RWPE1 (cell line): ENCODE data around the gene TDRD9.

Source experiments
- CTCF ChIA-PET: fragments of 350-600 bp; sonication (Branson Sonifier 250); formaldehyde crosslinking; extraction: SDS; loops from one replicate; lab custom pipeline; 2021; lab: Yijun Ruan, JAX
- POLR2A ChIA-PET: fragments of 400-600 bp; formaldehyde crosslinking; extraction: SDS; loops from one replicate; lab custom pipeline; 2020; ENCODE audit warnings: antibody characterized with exemption; ENCODE audit not compliant: low non-redundant PET; lab: Yijun Ruan, JAX
- DNase-seq: peaks from one replicate; pipeline ENCODE4 v3.0.0; 2012; ENCODE audit warnings: low spot score
- H3K27ac ChIP-seq: fragments of 450-650 bp; 2 replicates; pipeline ENCODE4 v1.5.1; 2017
- TF ChIP-seq, protein P1 (sequence below): fragments of 450-650 bp; conservative IDR thresholded peaks from 2 replicates; pipeline ENCODE4 v1.5.1; 2017; ENCODE audit warnings: low read depth, mild to moderate bottlenecking

The TDRD9 gene

DNA sequence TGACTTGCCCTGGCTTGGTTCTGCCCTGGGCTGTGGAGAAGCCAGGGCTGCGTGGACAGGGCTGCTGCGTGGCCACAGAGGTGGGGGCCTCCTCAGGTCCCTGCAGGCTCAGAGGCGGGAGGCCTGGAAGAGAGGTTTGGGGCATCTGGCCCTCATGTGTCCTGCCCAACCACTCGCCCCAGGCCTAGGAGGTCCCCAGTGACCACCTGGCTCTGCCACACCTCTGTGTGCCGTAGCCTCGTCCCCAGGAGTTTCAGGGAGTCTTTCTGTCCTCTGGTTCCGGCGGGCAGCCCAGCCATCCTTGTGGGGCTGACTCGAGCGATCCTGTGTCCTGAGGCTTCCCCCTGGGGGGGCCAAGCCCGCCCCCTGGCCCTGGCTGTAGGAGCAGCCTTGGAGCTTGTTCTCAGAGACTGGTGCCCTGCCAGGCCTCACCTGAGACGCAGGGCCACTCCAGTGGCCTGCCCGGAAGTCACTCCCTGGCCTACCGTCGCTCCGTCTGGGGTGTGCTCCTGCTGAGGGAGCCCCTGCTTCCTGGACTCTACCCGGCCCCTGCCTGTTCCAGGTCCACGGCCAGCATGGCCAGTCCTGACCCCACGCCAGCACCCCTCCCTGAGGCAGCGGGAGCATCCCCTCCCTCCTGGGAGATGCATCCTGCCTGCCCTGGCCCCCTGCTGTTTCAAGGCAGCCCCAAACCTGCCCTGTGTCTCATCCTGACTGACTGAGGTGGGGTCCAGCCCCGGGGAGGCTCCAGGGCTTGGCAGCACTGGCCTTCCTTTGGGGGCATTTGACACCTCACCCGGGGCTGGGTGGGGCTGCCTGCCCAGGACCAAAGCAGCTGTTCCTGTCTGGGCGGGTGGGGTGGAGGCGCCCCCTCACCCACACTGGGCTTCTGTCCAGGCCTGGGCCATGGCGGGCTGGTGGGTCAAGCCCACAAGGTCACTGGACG is 171.1 kb downstream of the TDRD9 start:
- ChIA-PET CTCF (interaction anchor here (0.5 to 1.2 kb wide), 2 partner anchors 22 to 686 kb away, joined by 3 to 9 read pairs; no protein-coding TSS in a partner anchor), POLR2A (interaction anchor here (0.5 to 0.6 kb wide), 2 partner anchors 14 to 19 kb away, joined by 3 read pairs; no protein-coding TSS in a partner anchor)
- no peak for DNase-seq
- TF ChIP-seq, protein P1, sequence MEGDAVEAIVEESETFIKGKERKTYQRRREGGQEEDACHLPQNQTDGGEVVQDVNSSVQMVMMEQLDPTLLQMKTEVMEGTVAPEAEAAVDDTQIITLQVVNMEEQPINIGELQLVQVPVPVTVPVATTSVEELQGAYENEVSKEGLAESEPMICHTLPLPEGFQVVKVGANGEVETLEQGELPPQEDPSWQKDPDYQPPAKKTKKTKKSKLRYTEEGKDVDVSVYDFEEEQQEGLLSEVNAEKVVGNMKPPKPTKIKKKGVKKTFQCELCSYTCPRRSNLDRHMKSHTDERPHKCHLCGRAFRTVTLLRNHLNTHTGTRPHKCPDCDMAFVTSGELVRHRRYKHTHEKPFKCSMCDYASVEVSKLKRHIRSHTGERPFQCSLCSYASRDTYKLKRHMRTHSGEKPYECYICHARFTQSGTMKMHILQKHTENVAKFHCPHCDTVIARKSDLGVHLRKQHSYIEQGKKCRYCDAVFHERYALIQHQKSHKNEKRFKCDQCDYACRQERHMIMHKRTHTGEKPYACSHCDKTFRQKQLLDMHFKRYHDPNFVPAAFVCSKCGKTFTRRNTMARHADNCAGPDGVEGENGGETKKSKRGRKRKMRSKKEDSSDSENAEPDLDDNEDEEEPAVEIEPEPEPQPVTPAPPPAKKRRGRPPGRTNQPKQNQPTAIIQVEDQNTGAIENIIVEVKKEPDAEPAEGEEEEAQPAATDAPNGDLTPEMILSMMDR = no peak
- H3K27ac ChIP-seq = peak overlapping the region; percentile 81

DNA sequence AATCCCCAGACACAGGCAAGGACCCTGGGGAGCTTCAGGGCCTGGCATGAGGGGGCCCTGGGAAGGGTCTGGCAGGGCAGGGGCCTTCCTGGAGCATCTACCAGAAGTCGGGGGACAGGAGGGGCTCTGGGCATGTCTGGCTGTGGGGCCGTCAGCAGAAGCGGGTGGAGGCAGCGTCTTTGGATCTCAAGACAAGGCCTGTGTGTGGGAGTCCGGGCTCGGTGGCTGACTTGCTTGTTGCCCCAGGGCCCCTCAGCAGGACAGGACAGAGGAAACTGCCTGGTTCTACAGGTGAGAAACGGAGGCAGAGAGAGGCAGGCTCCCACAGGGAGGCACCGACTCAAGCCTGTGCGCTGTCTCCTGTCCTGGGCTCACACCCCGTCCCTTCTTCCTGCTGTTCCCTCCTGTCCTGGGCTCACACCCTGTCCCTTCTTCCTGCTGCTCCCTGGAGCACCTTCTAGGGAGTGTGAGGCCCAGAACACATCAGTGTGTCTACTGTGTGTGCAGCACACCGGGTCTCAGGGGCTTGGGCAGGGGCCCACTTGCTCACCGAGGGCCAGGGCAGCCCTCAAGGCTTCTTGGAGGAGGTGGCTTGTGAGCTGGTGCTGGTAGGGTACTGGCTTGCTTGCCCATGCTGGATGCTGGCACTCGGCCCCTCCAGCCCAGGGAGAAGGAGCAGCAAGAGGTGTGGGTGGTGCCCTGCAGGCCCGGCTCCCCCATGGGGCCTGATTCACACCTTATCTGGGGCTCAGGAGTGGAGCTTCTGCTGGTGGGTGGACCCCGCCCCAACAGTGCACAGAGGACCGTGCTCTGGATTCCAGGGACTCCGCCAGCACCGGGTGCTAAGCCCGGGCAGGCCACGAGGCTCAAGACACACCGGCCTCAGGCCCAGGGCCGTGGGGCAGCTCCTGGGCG is 172.2 kb downstream of the TDRD9 start:
- TF ChIP-seq, protein P1 = no peak
- peak overlapping the region; percentile 81 for H3K27ac ChIP-seq
- CTCF ChIA-PET = interaction anchor here (0.7 to 1.2 kb wide), 2 partner anchors 22 to 23 kb away, joined by 3 read pairs; no protein-coding TSS in a partner anchor
- DNase-seq = no peak
- POLR2A ChIA-PET = no interaction called here

DNA sequence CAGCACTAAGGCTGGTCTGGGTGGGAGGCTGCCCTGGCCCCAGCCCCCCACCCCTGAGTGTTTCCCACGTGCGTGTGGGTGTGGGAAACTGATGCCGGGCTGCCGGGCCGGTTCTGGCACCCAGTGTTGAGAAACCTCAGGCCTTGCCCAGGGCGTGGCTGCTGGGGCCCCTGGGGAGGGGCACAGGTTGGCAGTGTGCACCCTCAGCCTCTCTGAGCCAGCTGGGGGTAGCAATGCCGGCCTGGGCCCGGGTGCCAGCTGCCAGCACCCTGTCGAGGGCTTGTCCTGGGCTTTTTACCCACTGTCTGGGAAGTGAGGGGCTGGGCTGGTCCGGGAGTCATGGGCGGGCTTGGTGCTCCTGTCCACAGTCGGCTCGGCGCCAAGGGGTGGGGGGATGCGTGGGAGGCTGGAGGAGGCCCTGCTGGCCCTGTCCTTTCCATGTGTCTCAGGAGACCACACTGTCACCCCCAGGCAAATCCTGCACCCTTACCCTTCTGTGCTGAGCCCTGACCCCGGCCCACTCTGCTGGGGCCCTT is 172.9 kb downstream of the TDRD9 start:
- CTCF ChIA-PET = interaction anchor here (0.7 kb wide), 2 partner anchors 13 to 23 kb away, joined by 3 read pairs; no protein-coding TSS in a partner anchor
- POLR2A ChIA-PET = no interaction called here
- H3K27ac ChIP-seq = peak overlapping the region; percentile 81
- TF ChIP-seq, protein P1 = no peak
- DNase-seq = no peak

DNA sequence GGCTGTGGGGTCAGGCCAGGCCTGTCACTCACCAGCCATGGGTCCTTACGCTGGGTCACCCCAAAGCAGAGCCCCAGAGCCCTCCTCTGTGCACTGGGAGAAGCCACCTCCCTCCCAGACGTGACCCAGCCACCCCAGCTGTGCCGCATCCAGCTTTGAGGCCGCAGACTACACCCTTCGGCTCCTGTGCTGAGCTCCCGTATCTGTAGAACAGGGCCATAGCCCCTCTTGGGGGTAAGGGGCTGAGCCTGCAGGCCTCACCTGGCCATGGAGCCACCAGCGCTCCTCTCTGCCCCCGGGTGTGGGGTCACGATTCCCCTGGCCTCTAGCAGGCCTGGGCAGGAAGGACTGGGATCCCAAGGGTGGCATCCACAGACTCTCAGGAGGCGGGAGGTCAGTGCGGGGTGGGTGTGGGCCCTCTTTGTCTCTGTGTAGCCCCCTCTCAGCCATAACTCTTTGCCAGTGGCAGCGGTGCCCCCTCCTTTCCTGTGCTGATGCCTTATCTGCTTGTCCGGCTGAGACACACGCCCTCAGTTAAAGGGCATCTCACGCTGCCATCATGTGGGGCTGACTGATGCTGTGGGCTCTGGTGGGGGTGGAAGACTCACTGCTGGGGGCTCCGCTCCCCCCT is 173.5 kb downstream of the TDRD9 start:
- CTCF ChIA-PET = interaction anchor here (0.7 kb wide), 2 partner anchors 12 to 462 kb away, joined by 3 to 5 read pairs; no protein-coding TSS in a partner anchor
- DNase-seq = no peak
- POLR2A ChIA-PET = no interaction called here
- peak overlapping the region; percentile 81 for H3K27ac ChIP-seq
- TF ChIP-seq, protein P1 = no peak
